ENCODE results near the gene TMEM132C. TPM values are rescaled to one million over a fixed set of nuclear protein-coding genes. Genes with fewer than 3 reads are reported as not detected.

The TMEM132C gene
- polyA plus RNA-seq, 2 of the 4 experiments (the other 2 are of a cell fraction), result not detected

DNA sequence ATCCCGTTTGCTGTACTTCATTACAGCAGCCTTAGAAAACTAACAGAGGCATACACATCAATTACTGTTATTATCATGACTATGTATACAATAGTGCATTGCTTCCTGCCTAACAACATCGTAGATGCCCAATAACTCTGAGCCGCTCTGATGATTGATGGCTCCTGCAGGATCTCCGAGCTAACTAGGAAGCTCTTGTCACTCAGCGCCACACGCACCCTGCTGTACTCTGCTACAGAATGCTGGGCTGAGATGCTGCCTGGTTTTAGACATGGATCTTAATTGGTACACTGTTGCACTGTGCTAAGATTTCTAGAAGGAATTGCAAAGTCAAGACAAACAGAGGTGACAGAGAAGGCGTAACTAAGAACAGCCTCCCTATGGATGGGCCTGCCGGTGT is 387.5 kb downstream of the TMEM132C start:
- 56% methylated on average over 8 of the region's 8 CpGs for WGBS (ENCODE audit: missing lambda C conversion rate)
- no peak for FAIRE-seq
- ChIA-PET POLR2A (no interaction called here), CTCF (no interaction called here)
- no peak for ATAC-seq
- no peaks in the 10 kb centered on the region for H3K9me3 ChIP-seq
- H3K27ac ChIP-seq, result no peak overlapping the region
- H3K4me2 ChIP-seq, result no peak overlapping the region
- no peak overlapping the region for H3K4me3 ChIP-seq
- TF ChIP-seq USF2 (IDR thresholded peaks at IDR 0.05) (no peak), RCOR1 (IDR thresholded peaks at IDR 0.05; ENCODE audit: low read depth, low read length) (no peak), MAZ (IDR thresholded peaks at IDR 0.05; ENCODE audit: borderline replicate concordance, low read depth, low read length) (no peak), HES2 (IDR thresholded peaks at IDR 0.05) (no peak), ZSCAN20 (CRISPR knock-in tag; IDR thresholded peaks at IDR 0.05) (no peak), JUNB (IDR thresholded peaks at IDR 0.05) (no peak), MAFK (IDR thresholded peaks at IDR 0.05; ENCODE audit: partially characterized antibody) (no peak), CEBPB (IDR thresholded peaks at IDR 0.05) (no peak), ZNF302 (CRISPR knock-in tag; IDR thresholded peaks at IDR 0.05) (no peak), E2F6 (IDR thresholded peaks at IDR 0.05; ENCODE audit: borderline replicate concordance, low read depth) (no peak), SREBF2 (IDR thresholded peaks at IDR 0.05) (no peak), HEYL (CRISPR knock-in tag; IDR thresholded peaks at IDR 0.05) (no peak), ZC3H11A (IDR thresholded peaks at IDR 0.05) (no peak), JUN (IDR thresholded peaks at IDR 0.05) (no peak), NR3C1 (IDR thresholded peaks at IDR 0.05) (no peak), GATA3 (IDR thresholded peaks at IDR 0.05; ENCODE audit: borderline replicate concordance) (no peak)
- TF ChIP-seq, protein P1, sequence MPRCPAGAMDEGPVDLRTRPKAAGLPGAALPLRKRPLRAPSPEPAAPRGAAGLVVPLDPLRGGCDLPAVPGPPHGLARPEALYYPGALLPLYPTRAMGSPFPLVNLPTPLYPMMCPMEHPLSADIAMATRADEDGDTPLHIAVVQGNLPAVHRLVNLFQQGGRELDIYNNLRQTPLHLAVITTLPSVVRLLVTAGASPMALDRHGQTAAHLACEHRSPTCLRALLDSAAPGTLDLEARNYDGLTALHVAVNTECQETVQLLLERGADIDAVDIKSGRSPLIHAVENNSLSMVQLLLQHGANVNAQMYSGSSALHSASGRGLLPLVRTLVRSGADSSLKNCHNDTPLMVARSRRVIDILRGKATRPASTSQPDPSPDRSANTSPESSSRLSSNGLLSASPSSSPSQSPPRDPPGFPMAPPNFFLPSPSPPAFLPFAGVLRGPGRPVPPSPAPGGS (IDR thresholded peaks at IDR 0.05), result no peak
- TF ChIP-seq, protein P2, sequence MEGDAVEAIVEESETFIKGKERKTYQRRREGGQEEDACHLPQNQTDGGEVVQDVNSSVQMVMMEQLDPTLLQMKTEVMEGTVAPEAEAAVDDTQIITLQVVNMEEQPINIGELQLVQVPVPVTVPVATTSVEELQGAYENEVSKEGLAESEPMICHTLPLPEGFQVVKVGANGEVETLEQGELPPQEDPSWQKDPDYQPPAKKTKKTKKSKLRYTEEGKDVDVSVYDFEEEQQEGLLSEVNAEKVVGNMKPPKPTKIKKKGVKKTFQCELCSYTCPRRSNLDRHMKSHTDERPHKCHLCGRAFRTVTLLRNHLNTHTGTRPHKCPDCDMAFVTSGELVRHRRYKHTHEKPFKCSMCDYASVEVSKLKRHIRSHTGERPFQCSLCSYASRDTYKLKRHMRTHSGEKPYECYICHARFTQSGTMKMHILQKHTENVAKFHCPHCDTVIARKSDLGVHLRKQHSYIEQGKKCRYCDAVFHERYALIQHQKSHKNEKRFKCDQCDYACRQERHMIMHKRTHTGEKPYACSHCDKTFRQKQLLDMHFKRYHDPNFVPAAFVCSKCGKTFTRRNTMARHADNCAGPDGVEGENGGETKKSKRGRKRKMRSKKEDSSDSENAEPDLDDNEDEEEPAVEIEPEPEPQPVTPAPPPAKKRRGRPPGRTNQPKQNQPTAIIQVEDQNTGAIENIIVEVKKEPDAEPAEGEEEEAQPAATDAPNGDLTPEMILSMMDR (IDR thresholded peaks at IDR 0.05), result no peak
- TF ChIP-seq, protein P3, sequence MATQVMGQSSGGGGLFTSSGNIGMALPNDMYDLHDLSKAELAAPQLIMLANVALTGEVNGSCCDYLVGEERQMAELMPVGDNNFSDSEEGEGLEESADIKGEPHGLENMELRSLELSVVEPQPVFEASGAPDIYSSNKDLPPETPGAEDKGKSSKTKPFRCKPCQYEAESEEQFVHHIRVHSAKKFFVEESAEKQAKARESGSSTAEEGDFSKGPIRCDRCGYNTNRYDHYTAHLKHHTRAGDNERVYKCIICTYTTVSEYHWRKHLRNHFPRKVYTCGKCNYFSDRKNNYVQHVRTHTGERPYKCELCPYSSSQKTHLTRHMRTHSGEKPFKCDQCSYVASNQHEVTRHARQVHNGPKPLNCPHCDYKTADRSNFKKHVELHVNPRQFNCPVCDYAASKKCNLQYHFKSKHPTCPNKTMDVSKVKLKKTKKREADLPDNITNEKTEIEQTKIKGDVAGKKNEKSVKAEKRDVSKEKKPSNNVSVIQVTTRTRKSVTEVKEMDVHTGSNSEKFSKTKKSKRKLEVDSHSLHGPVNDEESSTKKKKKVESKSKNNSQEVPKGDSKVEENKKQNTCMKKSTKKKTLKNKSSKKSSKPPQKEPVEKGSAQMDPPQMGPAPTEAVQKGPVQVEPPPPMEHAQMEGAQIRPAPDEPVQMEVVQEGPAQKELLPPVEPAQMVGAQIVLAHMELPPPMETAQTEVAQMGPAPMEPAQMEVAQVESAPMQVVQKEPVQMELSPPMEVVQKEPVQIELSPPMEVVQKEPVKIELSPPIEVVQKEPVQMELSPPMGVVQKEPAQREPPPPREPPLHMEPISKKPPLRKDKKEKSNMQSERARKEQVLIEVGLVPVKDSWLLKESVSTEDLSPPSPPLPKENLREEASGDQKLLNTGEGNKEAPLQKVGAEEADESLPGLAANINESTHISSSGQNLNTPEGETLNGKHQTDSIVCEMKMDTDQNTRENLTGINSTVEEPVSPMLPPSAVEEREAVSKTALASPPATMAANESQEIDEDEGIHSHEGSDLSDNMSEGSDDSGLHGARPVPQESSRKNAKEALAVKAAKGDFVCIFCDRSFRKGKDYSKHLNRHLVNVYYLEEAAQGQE (IDR thresholded peaks at IDR 0.05), result no peak
- TF ChIP-seq, protein P4, sequence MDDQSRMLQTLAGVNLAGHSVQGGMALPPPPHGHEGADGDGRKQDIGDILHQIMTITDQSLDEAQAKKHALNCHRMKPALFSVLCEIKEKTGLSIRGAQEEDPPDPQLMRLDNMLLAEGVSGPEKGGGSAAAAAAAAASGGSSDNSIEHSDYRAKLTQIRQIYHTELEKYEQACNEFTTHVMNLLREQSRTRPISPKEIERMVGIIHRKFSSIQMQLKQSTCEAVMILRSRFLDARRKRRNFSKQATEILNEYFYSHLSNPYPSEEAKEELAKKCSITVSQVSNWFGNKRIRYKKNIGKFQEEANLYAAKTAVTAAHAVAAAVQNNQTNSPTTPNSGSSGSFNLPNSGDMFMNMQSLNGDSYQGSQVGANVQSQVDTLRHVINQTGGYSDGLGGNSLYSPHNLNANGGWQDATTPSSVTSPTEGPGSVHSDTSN (IDR thresholded peaks at IDR 0.05), result no peak
- no peaks in the 10 kb centered on the region for H3K4me1 ChIP-seq
- no peak for DNase-seq (ENCODE audit: low read depth in 1 of 2, low spot score in 1 of 2)
